Spleen (tissue), 7 donors: ENCODE results near the gene VPS37B.

Source experiments
- POLR2A ChIP-seq, 3 donors: fragments of 450-650 bp; IDR thresholded peaks; one replicate each; pipeline ENCODE4 v1.5.1; 2017; ENCODE audit warnings: antibody characterized with exemption in 3 of 3, mild to moderate bottlenecking in 1 of 3
- POLR2AphosphoS5 ChIP-seq, 3 donors: sonication (generic); formaldehyde crosslinking; IDR thresholded peaks; one replicate each; pipeline ENCODE4 v1.5.1; 2017; ENCODE audit warnings: antibody characterized with exemption in 3 of 3
- TF ChIP-seq, protein P1 (sequence below), 11 experiments: fragments of 200-600 bp in 7 of 11; fragments of 450-650 bp in 4 of 11; sonication (generic) in 4 of 11; IDR thresholded peaks in 8 of 11; conservative IDR thresholded peaks in 3 of 11; 1 replicate in 7 of 11; 2 replicates in 4 of 11; pipeline versions ENCODE4 v1.4.0 to v1.8.0; 2016 to 2021; ENCODE audit warnings: antibody characterized with exemption in 11 of 11, inconsistent platforms in 4 of 11, mild to moderate bottlenecking in 1 of 11
- donor health status: DM: no; HTN: no; CAD: no; lungs with moderate emphysema.
- donor health status: DM: no; HTN: no; CAD: no.
- donor health status: DM: no; HTN: no; CAD: no.

DNA sequence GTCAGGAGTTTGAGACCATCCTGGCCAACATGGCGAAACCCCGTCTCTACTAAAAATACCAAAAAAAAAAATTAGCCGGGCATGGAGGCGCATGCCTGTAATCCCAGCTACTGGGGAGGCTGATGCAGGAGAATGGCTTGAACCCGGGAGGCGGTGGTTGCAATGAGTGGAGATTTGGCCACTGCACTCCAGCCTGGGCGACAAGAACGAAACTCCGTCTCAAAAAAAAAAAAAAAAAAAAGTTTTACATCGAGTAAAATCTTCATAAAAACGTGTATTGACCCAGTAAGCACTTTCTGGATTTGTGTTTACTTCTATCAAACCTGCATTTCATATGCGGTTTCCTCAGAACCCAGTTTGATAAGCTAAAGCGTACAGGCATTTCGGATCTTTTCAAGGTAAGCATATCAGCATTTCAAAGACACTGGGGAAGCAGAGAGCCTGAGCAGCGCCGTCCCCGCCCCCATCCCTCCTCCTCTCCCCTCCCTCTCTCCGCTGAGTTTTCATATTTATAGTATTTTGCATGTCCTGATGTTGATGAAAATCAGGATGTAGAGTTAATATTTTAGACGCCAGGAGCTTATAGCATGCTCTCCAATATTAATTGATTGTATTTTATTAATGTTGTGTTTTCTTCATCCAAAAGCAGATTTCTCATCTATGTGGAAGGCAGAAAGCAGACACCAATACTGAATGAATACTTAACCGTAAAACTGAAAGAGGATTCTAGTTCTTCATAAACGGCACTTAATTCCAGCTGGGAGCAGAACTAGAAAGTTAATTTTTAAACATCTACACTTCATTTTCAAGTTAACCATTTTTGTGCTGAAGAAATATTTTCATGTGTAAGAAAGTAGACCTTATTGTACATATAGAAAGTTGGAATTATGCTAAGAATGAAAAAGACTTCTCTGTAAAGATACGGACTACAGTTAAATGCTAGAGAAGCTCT, 69.9 kb downstream of the VPS37B start:
- TF ChIP-seq POLR2A (IDR thresholded peaks at IDR 0.05) (no peak), POLR2AphosphoS5 (IDR thresholded peaks at IDR 0.05) (no peak)
- TF ChIP-seq, protein P1, sequence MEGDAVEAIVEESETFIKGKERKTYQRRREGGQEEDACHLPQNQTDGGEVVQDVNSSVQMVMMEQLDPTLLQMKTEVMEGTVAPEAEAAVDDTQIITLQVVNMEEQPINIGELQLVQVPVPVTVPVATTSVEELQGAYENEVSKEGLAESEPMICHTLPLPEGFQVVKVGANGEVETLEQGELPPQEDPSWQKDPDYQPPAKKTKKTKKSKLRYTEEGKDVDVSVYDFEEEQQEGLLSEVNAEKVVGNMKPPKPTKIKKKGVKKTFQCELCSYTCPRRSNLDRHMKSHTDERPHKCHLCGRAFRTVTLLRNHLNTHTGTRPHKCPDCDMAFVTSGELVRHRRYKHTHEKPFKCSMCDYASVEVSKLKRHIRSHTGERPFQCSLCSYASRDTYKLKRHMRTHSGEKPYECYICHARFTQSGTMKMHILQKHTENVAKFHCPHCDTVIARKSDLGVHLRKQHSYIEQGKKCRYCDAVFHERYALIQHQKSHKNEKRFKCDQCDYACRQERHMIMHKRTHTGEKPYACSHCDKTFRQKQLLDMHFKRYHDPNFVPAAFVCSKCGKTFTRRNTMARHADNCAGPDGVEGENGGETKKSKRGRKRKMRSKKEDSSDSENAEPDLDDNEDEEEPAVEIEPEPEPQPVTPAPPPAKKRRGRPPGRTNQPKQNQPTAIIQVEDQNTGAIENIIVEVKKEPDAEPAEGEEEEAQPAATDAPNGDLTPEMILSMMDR (IDR thresholded peaks at IDR 0.05 in 8 of 11, conservative IDR thresholded peaks at IDR 0.05 in 3 of 11), result no peak
